GM12878 (cell line): ENCODE measurements around the gene EFCAB7. TPM values are rescaled to one million over a fixed set of nuclear protein-coding genes. Genes with fewer than 3 reads are reported as not detected.

Experiments used
- BACH1 ChIP-seq: fragments of 450-650 bp; IDR thresholded peaks from 2 replicates; pipeline ENCODE4 v1.6.1; 2017; ENCODE audit warnings: mild to moderate bottlenecking, borderline replicate concordance
- BCL11A ChIP-seq: IDR thresholded peaks from 2 replicates; pipeline ENCODE4 v1.6.1; 2011; ENCODE audit warnings: low read depth, low read length
- BCL3 ChIP-seq: IDR thresholded peaks from 2 replicates; pipeline ENCODE4 v1.6.1; 2011; ENCODE audit warnings: borderline replicate concordance, low read depth, mild to moderate bottlenecking, moderate library complexity, low read length; ENCODE audit not compliant: insufficient read depth, poor library complexity, severe bottlenecking
- CBX3 ChIP-seq: fragments of 200-600 bp; sonication (generic); IDR thresholded peaks from 2 replicates; pipeline ENCODE4 v1.6.1; 2016; ENCODE audit warnings: low read depth, borderline replicate concordance
- CHD2 ChIP-seq: IDR thresholded peaks from 2 replicates; pipeline ENCODE4 v1.6.1; 2011; ENCODE audit warnings: low read depth, low read length, improper control_type of control experiment, borderline replicate concordance
- CHD4 ChIP-seq: fragments of 200-600 bp; sonication (generic); IDR thresholded peaks from 2 replicates; pipeline ENCODE4 v1.6.1; 2016; ENCODE audit warnings: mild to moderate bottlenecking
- CREB1 ChIP-seq: IDR thresholded peaks from 2 replicates; pipeline ENCODE4 v1.6.1; 2012; ENCODE audit warnings: low read depth, mild to moderate bottlenecking, inconsistent platforms
- E2F4 ChIP-seq: IDR thresholded peaks from 2 replicates; pipeline ENCODE4 v1.6.1; 2012; ENCODE audit warnings: low read depth, low read length, improper control_type of control experiment
- EED ChIP-seq: sonication (generic); IDR thresholded peaks from 2 replicates; pipeline ENCODE4 v1.6.1; 2016; ENCODE audit warnings: antibody characterized with exemption, low read depth
- EZH2 ChIP-seq: IDR thresholded peaks from 2 replicates; pipeline ENCODE4 v1.6.1; 2012; ENCODE audit warnings: low read depth, mild to moderate bottlenecking, control low read depth, inconsistent platforms, low read length, borderline replicate concordance; ENCODE audit not compliant: control insufficient read depth
- HSF1 ChIP-seq: fragments of 150-350 bp; IDR thresholded peaks from 2 replicates; pipeline ENCODE4 v1.6.1; 2014; ENCODE audit warnings: mild to moderate bottlenecking, low read depth, low read length
- IRF4 ChIP-seq: IDR thresholded peaks from 2 replicates; pipeline ENCODE4 v1.6.1; 2011; ENCODE audit warnings: low read depth, low read length
- KDM1A ChIP-seq: fragments of 200-600 bp; sonication (generic); IDR thresholded peaks from 2 replicates; pipeline ENCODE4 v1.6.1; 2016; ENCODE audit warnings: borderline replicate concordance
- MEF2A ChIP-seq: IDR thresholded peaks from 2 replicates; pipeline ENCODE4 v1.6.1; 2011; ENCODE audit warnings: low read depth, mild to moderate bottlenecking, low read length, moderate library complexity; ENCODE audit not compliant: insufficient read depth
- MXI1 ChIP-seq: fragments of 150-350 bp; IDR thresholded peaks from 2 replicates; pipeline ENCODE4 v1.6.1; 2011; ENCODE audit warnings: low read depth, mild to moderate bottlenecking, inconsistent platforms, low read length, improper control_type of control experiment
- MYB ChIP-seq: fragments of 150-350 bp; IDR thresholded peaks from 2 replicates; pipeline ENCODE4 v1.6.1; 2014; ENCODE audit warnings: mild to moderate bottlenecking, low read depth, low read length, borderline replicate concordance
- NFXL1 ChIP-seq: fragments of 450-650 bp; IDR thresholded peaks from 2 replicates; pipeline ENCODE4 v1.6.1; 2017; ENCODE audit warnings: antibody characterized with exemption, mild to moderate bottlenecking, borderline replicate concordance
- POU2F2 ChIP-seq: IDR thresholded peaks from 3 replicates; pipeline ENCODE4 v1.6.1; 2011; ENCODE audit warnings: low read depth, mild to moderate bottlenecking, low read length, borderline replicate concordance
- SIN3A ChIP-seq: IDR thresholded peaks from 2 replicates; pipeline ENCODE4 v1.6.1; 2012; ENCODE audit warnings: low read depth, low read length, improper control_type of control experiment
- SRF ChIP-seq, 2 experiments: IDR thresholded peaks; 2 replicates each; pipeline ENCODE4 v1.6.1; 2011; ENCODE audit warnings: low read depth in 2 of 2, low read length in 2 of 2, mild to moderate bottlenecking in 1 of 2, moderate library complexity in 1 of 2
- SUPT20H ChIP-seq: IDR thresholded peaks from 2 replicates; pipeline ENCODE4 v1.6.1; 2011; ENCODE audit warnings: low read depth, mild to moderate bottlenecking, low read length, moderate library complexity, borderline replicate concordance; ENCODE audit not compliant: control insufficient read depth
- WRNIP1 ChIP-seq: IDR thresholded peaks from 2 replicates; pipeline ENCODE4 v1.6.1; 2011; ENCODE audit warnings: low read depth, low read length, improper control_type of control experiment, borderline replicate concordance
- YY1 ChIP-seq: IDR thresholded peaks from 2 replicates; pipeline ENCODE4 v1.6.1; 2011; ENCODE audit warnings: low read depth, mild to moderate bottlenecking, low read length
- ZNF217 ChIP-seq: fragments of 450-650 bp; IDR thresholded peaks from 2 replicates; pipeline ENCODE4 v1.6.1; 2017; ENCODE audit warnings: antibody characterized with exemption, mild to moderate bottlenecking
- ZNF24 ChIP-seq: fragments of 450-650 bp; IDR thresholded peaks from 2 replicates; pipeline ENCODE4 v1.6.1; 2017; ENCODE audit warnings: antibody characterized with exemption, mild to moderate bottlenecking
- ZNF274 ChIP-seq: IDR thresholded peaks from one replicate; pipeline ENCODE4 v1.8.0; 2011; ENCODE audit not compliant: insufficient read length, insufficient read depth
- ZNF384 ChIP-seq: IDR thresholded peaks from 2 replicates; pipeline ENCODE4 v1.6.1; 2012; ENCODE audit warnings: low read depth, mild to moderate bottlenecking, low read length, improper control_type of control experiment, borderline replicate concordance
- polyA plus RNA-seq, 11 experiments: library from polyadenylated mRNA; depleted of rRNA in 4 of 11; unstranded in 6 of 11; stranded (reverse) in 5 of 11; fragments of >200 nt; fragmentation: Nextera tagmentation in 4 of 11; fragmentation: Illumina TruSeq in 1 of 11; extraction: Ambion mirVana in 4 of 11; extraction: Trizol in 1 of 11; gene quantifications; 1 replicate in 1 of 11; 2 replicates in 10 of 11; pipeline versions ENCODE4 v1.2.1 to v1.2.3, GENCODE V29; 2011 to 2016; ENCODE audit warnings: inconsistent platforms in 2 of 11, missing spikeins in 2 of 11, low read depth in 1 of 11
- total RNA-seq, 4 experiments: library from RNA; depleted of rRNA in 3 of 4; stranded (reverse); fragments of >200 nt in 3 of 4; fragmentation: Illumina TruSeq in 1 of 4; extraction: Trizol in 1 of 4; gene quantifications; 2 replicates each; pipeline versions ENCODE4 v1.2.1 to v1.2.3, GENCODE V29; 2013 to 2021

The EFCAB7 gene
- total and polyA plus RNA-seq, 10 of the 15 experiments (the other 5 are each of a cell fraction or from before 2014, with no cell fraction given), result 4.4 to 9.8 (median 5.7) TPM

- TF ChIP-seq IRF4 (peak; percentile 81), CHD4 (no peak), NFXL1 (no peak), MXI1 (peak; percentile 98), EED (peak; percentile 64), BCL3 (peak; percentile 19), SIN3A (peak; percentile 80), CBX3 (no peak), WRNIP1 (0 out of 2 replicates have a peak, but pooled peaks have one; percentile 66), KDM1A (no peak), MYB (no peak), YY1 (peak; percentile 86), E2F4 (no peak), POU2F2 (peak; percentile 66; the same call in 1 of the 3 replicates), BACH1 (no peak), ZNF274 (no peak), CREB1 (peak; percentile 87), MEF2A (no peak), SUPT20H (no peak), ZNF217 (0 out of 2 replicates have a peak, but pooled peaks have one; percentile 53), EZH2 (no peak), ZNF384 (no peak), BCL11A (no peak), HSF1 (peak; percentile 47; the same call in 1 of the 2 replicates), SRF (IDR thresholded peaks at IDR 0.05; ENCODE audit: low read depth in 2 of 2, low read length in 2 of 2) (peak in 1 of 2 experiments; percentile 80; a peak in 2 of 4 replicates), CHD2 (no peak), ZNF24 (no peak)
Observed at GRCh38 chr1:63522891-63523728, at the start of gene EFCAB7, which contains the start of gene ITGB3BP (continued).
